PC-9 (cell line): ENCODE data around the gene POU6F2. TPM values are rescaled to one million over a fixed set of nuclear protein-coding genes. Genes with fewer than 3 reads are reported as not detected.

Experiments used
- BruUV-seq: library from RNA; stranded (reverse); fragments of 400-500 nt; replicated peaks from 2 replicates; lab custom pipeline; 2021; lab: Mats Ljungman, UMichigan
- CTCF ChIA-PET: fragments of 300-600 bp; sonication (Branson Sonifier 250); formaldehyde crosslinking; loops from one replicate; lab custom pipeline; 2022; ENCODE audit warnings: antibody characterized with exemption; lab: Charles Lee
- POLR2A ChIA-PET: fragments of 300-600 bp; sonication (Branson Sonifier 250); formaldehyde crosslinking; loops from one replicate; lab custom pipeline; 2022; ENCODE audit warnings: antibody characterized with exemption; ENCODE audit not compliant: unreplicated experiment; lab: Charles Lee
- DNase-seq, 2 experiments: peaks; one replicate each; pipeline versions ENCODE4 v3.0.0 to v3.0.0-alpha.2; 2015 to 2022; ENCODE audit warnings: mixed read lengths in 1 of 2
- H2AFZ ChIP-seq: fragments of 200-600 bp; sonication (generic); 2 replicates; pipeline ENCODE4 v1.8.1; 2017; ENCODE audit warnings: antibody characterized with exemption
- H3F3A ChIP-seq: fragments of 200-600 bp; sonication (generic); 2 replicates; pipeline ENCODE4 v1.8.1; 2017; ENCODE audit warnings: antibody characterized with exemption, mild to moderate bottlenecking, low read depth; ENCODE audit not compliant: insufficient read depth
- H3K27ac ChIP-seq: fragments of 200-600 bp; sonication (generic); 2 replicates; pipeline ENCODE4 v1.6.1; 2016; ENCODE audit warnings: mixed run types
- H3K27me3 ChIP-seq: fragments of 200-600 bp; sonication (generic); 2 replicates; pipeline ENCODE4 v1.6.1; 2016; ENCODE audit warnings: low read depth, mixed run types; ENCODE audit not compliant: insufficient read depth
- H3K36me3 ChIP-seq: fragments of 200-600 bp; sonication (generic); 2 replicates; pipeline ENCODE4 v1.6.1; 2016; ENCODE audit warnings: low read depth, mixed run types
- H3K4me1 ChIP-seq: fragments of 200-600 bp; sonication (generic); replicated peaks from 2 replicates; pipeline ENCODE4 v1.6.1; 2016; ENCODE audit warnings: mixed run types; ENCODE audit not compliant: insufficient read depth
- H3K4me2 ChIP-seq: fragments of 200-600 bp; sonication (generic); 2 replicates; pipeline ENCODE4 v1.6.1; 2017; ENCODE audit warnings: mixed run types
- H3K4me3 ChIP-seq: fragments of 200-600 bp; sonication (generic); 2 replicates; pipeline ENCODE4 v1.6.1; 2016; ENCODE audit warnings: mixed run types
- H3K79me2 ChIP-seq: fragments of 200-600 bp; sonication (generic); 2 replicates; pipeline ENCODE4 v1.6.1; 2017; ENCODE audit warnings: low read depth, mixed run types
- H3K9me2 ChIP-seq: fragments of 200-600 bp; sonication (generic); 2 replicates; pipeline ENCODE4 v1.8.1; 2017; ENCODE audit warnings: mild to moderate bottlenecking; ENCODE audit not compliant: insufficient read depth
- H3K9me3 ChIP-seq: fragments of 200-600 bp; sonication (generic); 2 replicates; pipeline ENCODE4 v1.8.1; 2016; ENCODE audit warnings: low read depth; ENCODE audit not compliant: insufficient read depth
- H4K20me1 ChIP-seq: fragments of 200-600 bp; sonication (generic); 2 replicates; pipeline ENCODE4 v1.8.1; 2017; ENCODE audit not compliant: insufficient read depth
- EZH2 ChIP-seq: fragments of 200-600 bp; sonication (generic); IDR thresholded peaks from 2 replicates; pipeline ENCODE4 v1.8.0; 2017; ENCODE audit warnings: antibody characterized with exemption, low read depth
- intact Hi-C: fragments of 100-400 bp; cut with micrococcal nuclease; formaldehyde crosslinking; loops from one replicate; pipeline ENCODE4 v1.10.0; 2022; ENCODE audit not compliant: unreplicated experiment
- total RNA-seq: library from RNA; stranded (reverse); gene quantifications from 2 replicates; pipeline ENCODE4 v1.2.3, GENCODE V29; 2021
- TF ChIP-seq, protein P1 (sequence below): fragments of 200-600 bp; sonication (generic); conservative IDR thresholded peaks from 2 replicates; pipeline ENCODE4 v1.6.1; 2017; ENCODE audit warnings: mixed run types, antibody characterized with exemption, mild to moderate bottlenecking, moderate library complexity

Gene POU6F2
- total RNA-seq, 1 experiment from 2014 or later: not detected

DNA sequence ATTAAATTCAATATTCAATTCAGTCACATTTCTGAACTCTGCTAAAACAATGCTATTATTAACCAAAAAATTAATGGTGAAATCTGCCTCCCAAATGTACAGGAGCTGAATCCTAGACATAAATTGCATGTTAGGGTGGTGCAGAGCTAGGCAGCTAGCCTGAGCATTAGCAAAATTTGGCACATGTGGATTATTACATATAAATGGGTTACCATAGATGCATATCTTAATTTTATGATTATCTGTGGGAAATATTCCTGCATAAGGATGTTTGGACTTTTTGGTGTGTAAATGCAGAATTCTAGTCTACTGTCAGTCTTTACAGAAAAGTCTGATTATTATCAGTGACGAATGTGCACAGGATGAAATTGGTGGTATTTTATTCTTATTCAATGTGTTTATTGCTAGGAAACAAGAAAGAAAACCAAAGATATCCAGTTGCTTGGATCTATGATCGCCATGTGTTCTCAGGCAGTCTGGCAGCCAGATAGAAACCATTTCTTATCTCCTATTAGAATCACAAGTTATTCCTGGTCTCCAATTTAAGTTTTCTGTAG, 150.7 kb downstream of the POU6F2 start:
- CTCF ChIA-PET: no interaction called here
- Histone ChIP-seq H3K4me3 (no peak overlapping the region), H3K27ac (no peak overlapping the region), H3K4me1 (no peaks in the 10 kb centered on the region), H3K27me3 (peaks cover 77% of the 10 kb centered on the region), H3K79me2 (no peaks in the 10 kb centered on the region), H3K9me3 (no peaks in the 10 kb centered on the region), H3F3A (no peaks in the 10 kb centered on the region), H4K20me1 (no peaks in the 10 kb centered on the region), H3K9me2 (no peaks in the 10 kb centered on the region), H3K4me2 (no peak overlapping the region), H3K36me3 (no peaks in the 10 kb centered on the region), H2AFZ (no peak overlapping the region)
- TF ChIP-seq, protein P1, sequence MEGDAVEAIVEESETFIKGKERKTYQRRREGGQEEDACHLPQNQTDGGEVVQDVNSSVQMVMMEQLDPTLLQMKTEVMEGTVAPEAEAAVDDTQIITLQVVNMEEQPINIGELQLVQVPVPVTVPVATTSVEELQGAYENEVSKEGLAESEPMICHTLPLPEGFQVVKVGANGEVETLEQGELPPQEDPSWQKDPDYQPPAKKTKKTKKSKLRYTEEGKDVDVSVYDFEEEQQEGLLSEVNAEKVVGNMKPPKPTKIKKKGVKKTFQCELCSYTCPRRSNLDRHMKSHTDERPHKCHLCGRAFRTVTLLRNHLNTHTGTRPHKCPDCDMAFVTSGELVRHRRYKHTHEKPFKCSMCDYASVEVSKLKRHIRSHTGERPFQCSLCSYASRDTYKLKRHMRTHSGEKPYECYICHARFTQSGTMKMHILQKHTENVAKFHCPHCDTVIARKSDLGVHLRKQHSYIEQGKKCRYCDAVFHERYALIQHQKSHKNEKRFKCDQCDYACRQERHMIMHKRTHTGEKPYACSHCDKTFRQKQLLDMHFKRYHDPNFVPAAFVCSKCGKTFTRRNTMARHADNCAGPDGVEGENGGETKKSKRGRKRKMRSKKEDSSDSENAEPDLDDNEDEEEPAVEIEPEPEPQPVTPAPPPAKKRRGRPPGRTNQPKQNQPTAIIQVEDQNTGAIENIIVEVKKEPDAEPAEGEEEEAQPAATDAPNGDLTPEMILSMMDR: no peak
- no peak for TF ChIP-seq EZH2
- intact Hi-C loops: no loop called here
- POLR2A ChIA-PET: no interaction called here
- BruUV-seq: no TSS peak
- no peak for DNase-seq

- no TSS peak for BruUV-seq
- POLR2A ChIA-PET: no interaction called here
These were observed 152.6 kb downstream of the POU6F2 start for GRCh38 chr7:39130274-39130673.

GRCh38 chr7:39130857-39131526, 153.3 kb downstream of the POU6F2 start:
- H3K9me3 ChIP-seq: no peaks in the 10 kb centered on the region
- no peak overlapping the region for H3K4me3 ChIP-seq
- H4K20me1 ChIP-seq: no peaks in the 10 kb centered on the region
- ChIA-PET CTCF (no interaction called here), POLR2A (no interaction called here)
- TF ChIP-seq, protein P1: no peak
- TF ChIP-seq EZH2: no peak
- H3F3A ChIP-seq: no peaks in the 10 kb centered on the region
- intact Hi-C loops: no loop called here
- peaks cover 69% of the 10 kb centered on the region for H3K27me3 ChIP-seq
- no peaks in the 10 kb centered on the region for H3K36me3 ChIP-seq
- H3K79me2 ChIP-seq: no peaks in the 10 kb centered on the region
- DNase-seq: no peak
- no peak overlapping the region for H3K27ac ChIP-seq
- no peaks in the 10 kb centered on the region for H3K9me2 ChIP-seq
- no peaks in the 10 kb centered on the region for H3K4me1 ChIP-seq
- H3K4me2 ChIP-seq: no peak overlapping the region
- 0 out of 2 replicates have a peak overlapping the region, but pooled peaks have one; percentile 53 for H2AFZ ChIP-seq
- BruUV-seq: no TSS peak

More at GRCh38 chr7:39130274-39130673, 152.6 kb downstream of the POU6F2 start:
- CTCF ChIA-PET: no interaction called here
- Histone ChIP-seq H3F3A (no peaks in the 10 kb centered on the region), H4K20me1 (no peaks in the 10 kb centered on the region), H3K27ac (no peak overlapping the region), H3K9me3 (no peaks in the 10 kb centered on the region), H3K4me1 (no peaks in the 10 kb centered on the region), H3K79me2 (no peaks in the 10 kb centered on the region), H2AFZ (no peak overlapping the region), H3K27me3 (peaks cover 73% of the 10 kb centered on the region), H3K4me3 (no peak overlapping the region), H3K9me2 (no peaks in the 10 kb centered on the region), H3K4me2 (no peak overlapping the region), H3K36me3 (no peaks in the 10 kb centered on the region)
- intact Hi-C loops: no loop called here
- DNase-seq: no peak
- TF ChIP-seq, protein P1: no peak
- TF ChIP-seq EZH2: no peak
